Lung (tissue), 12 donors: ENCODE data around the gene ZC3H15. TPM values are rescaled to one million over a fixed set of nuclear protein-coding genes. Genes with fewer than 3 reads are reported as not detected.
A peak's percentile ranks its signal among the peaks of the same experiment; 100 is the strongest.

Experiments
- ATAC-seq: fragments of 200-7000 bp; cut with Tn5 transposase; one replicate; pipeline ENCODE4 v1.9.1; 2020; ENCODE audit warnings: moderate number of reproducible peaks; ENCODE audit not compliant: insufficient read depth, low FRiP score
- DNase-seq, 3 donors: peaks; one replicate each; pipeline ENCODE4 v3.0.0-alpha.2; 2013 to 2017
- H3K27ac ChIP-seq, 2 donors: one replicate each; pipeline ENCODE4 v1.5.1; 2013; ENCODE audit warnings: mild to moderate bottlenecking in 2 of 2, moderate library complexity in 2 of 2, control low read depth in 1 of 2, inconsistent platforms in 1 of 2, low read depth in 1 of 2, low read length in 1 of 2
- H3K27me3 ChIP-seq, 3 donors: one replicate each; pipeline ENCODE4 v1.5.1; 2013; ENCODE audit warnings: low read length in 2 of 3; ENCODE audit not compliant: control insufficient read depth in 3 of 3, insufficient read depth in 3 of 3
- H3K36me3 ChIP-seq, 4 donors: one replicate each; pipeline ENCODE4 v1.5.1; 2013; ENCODE audit warnings: low read length in 4 of 4, mild to moderate bottlenecking in 1 of 4, moderate library complexity in 1 of 4; ENCODE audit not compliant: control insufficient read depth in 4 of 4, insufficient read depth in 4 of 4
- H3K4me1 ChIP-seq, 5 donors: one replicate each; pipeline ENCODE4 v1.5.1; 2013; ENCODE audit warnings: low read length in 5 of 5, mild to moderate bottlenecking in 2 of 5, moderate library complexity in 1 of 5; ENCODE audit not compliant: control insufficient read depth in 5 of 5, insufficient read depth in 5 of 5
- H3K4me3 ChIP-seq: one replicate; pipeline ENCODE4 v1.5.1; 2013; ENCODE audit warnings: mild to moderate bottlenecking, control low read depth, moderate library complexity
- H3K9ac ChIP-seq, 2 donors: one replicate each; pipeline ENCODE4 v1.5.1; 2013; ENCODE audit warnings: low read length in 2 of 2, control low read depth in 1 of 2; ENCODE audit not compliant: insufficient read depth in 1 of 2
- H3K9me3 ChIP-seq, 4 donors: one replicate each; pipeline ENCODE4 v1.5.1; 2013; ENCODE audit warnings: low read length in 3 of 4, mild to moderate bottlenecking in 1 of 4, moderate library complexity in 1 of 4; ENCODE audit not compliant: control insufficient read depth in 4 of 4, insufficient read depth in 3 of 4
- CTCF ChIP-seq: IDR thresholded peaks from 2 replicates; pipeline ENCODE4 v1.5.1; 2012; ENCODE audit warnings: mild to moderate bottlenecking; ENCODE audit errors: control extremely low read depth, extremely low read depth
- WGBS, 2 donors: extraction: QIAGEN DNeasy Blood & Tissue Kit; methylation state at CpG; one replicate each; pipeline ENCODE4 v1.1.7; 2013; 5-methylcytosine and 5-hydroxymethylcytosine counted together
- polyA plus RNA-seq, 2 donors: library from polyadenylated mRNA; stranded (reverse); fragments of 200-250 nt; gene quantifications; one replicate each; pipeline ENCODE4 v1.2.1, GENCODE V29; 2013
- total RNA-seq, 2 donors: library from RNA; depleted of rRNA in 1 of 2; stranded (reverse); fragments of >200 nt in 1 of 2; gene quantifications; one replicate each; pipeline ENCODE4 v1.2.1, GENCODE V29; 2014 to 2021
- donor health status: control.
- donor health status: control.
- donor health status: Bipolar disorder and iron deficiency.
- donor health status: healthy.
- donor health status: DM: yes; HTN: yes; CAD: no.

ZC3H15 gene
- total and polyA plus RNA-seq, 4 donors: 33.4 to 74.7 (median 41.7) TPM

- 64 to 74% methylated on average over 3 of the region's 3 CpGs for WGBS, 2 donors
- H3K4me3 ChIP-seq: no peak overlapping the region
- H3K27me3 ChIP-seq: no peaks in the 10 kb centered on the region
- H3K36me3 ChIP-seq: no peaks in the 10 kb centered on the region
- H3K4me1 ChIP-seq: no peaks in the 10 kb centered on the region
- DNase-seq (no peak), ATAC-seq (no peak)
- H3K9ac ChIP-seq: no peak overlapping the region
- H3K27ac ChIP-seq: no peak overlapping the region
- no peaks in the 10 kb centered on the region for H3K9me3 ChIP-seq
- TF ChIP-seq CTCF: no peak
Observed at GRCh38 chr2:186477790-186478189, 8.3 kb upstream of the ZC3H15 start.

GRCh38 chr2:186480991-186481390 is 5.1 kb upstream of the ZC3H15 start:
- H3K36me3 ChIP-seq: no peaks in the 10 kb centered on the region
- no peak overlapping the region for H3K4me3 ChIP-seq
- H3K9ac ChIP-seq: no peak overlapping the region
- peaks cover 0 to 13% (median 0%) of the 10 kb centered on the region in 5 donors for H3K4me1 ChIP-seq
- no peaks in the 10 kb centered on the region for H3K27me3 ChIP-seq
- no peak for DNase-seq
- 95 to 99% methylated on average over 1 of the region's 1 CpG for WGBS, 2 donors
- H3K9me3 ChIP-seq: no peaks in the 10 kb centered on the region
- H3K27ac ChIP-seq: no peak overlapping the region
- TF ChIP-seq CTCF: no peak
- no peak for ATAC-seq

GRCh38 chr2:186484062-186484735 is 1.9 kb upstream of the ZC3H15 start:
- H3K9ac ChIP-seq: no peak overlapping the region
- DNase-seq (peak in 2 of 3 donors; percentile 37 to 72), ATAC-seq (no peak)
- H3K27ac ChIP-seq: no peak overlapping the region
- H3K4me1 ChIP-seq: peaks cover 0 to 31% (median 9%) of the 10 kb centered on the region in 5 donors
- no peak overlapping the region for H3K4me3 ChIP-seq
- no peaks in the 10 kb centered on the region for H3K36me3 ChIP-seq
- H3K27me3 ChIP-seq: no peaks in the 10 kb centered on the region
- H3K9me3 ChIP-seq: no peaks in the 10 kb centered on the region
- no peak for TF ChIP-seq CTCF
- WGBS, 2 donors: 34 to 51% methylated on average over 6 of the region's 6 CpGs

- peak overlapping the region; percentile 83 for H3K4me3 ChIP-seq
- H3K27ac ChIP-seq: peak overlapping the region; percentile 81 to 96
- no peak for TF ChIP-seq CTCF
- no peaks in the 10 kb centered on the region for H3K9me3 ChIP-seq
- H3K4me1 ChIP-seq: peaks cover 1 to 31% (median 13%) of the 10 kb centered on the region in 5 donors
- ATAC-seq (no peak), DNase-seq (peak in 1 of 3 donors; percentile 85)
- 0% methylated on average over 10 of the region's 10 CpGs for WGBS, 2 donors
- no peaks in the 10 kb centered on the region for H3K27me3 ChIP-seq
- peak overlapping the region; percentile 92 to 98 for H3K9ac ChIP-seq
- H3K36me3 ChIP-seq: no peaks in the 10 kb centered on the region
Observed at GRCh38 chr2:186485576-186485870, 537 bp upstream of the ZC3H15 start.
